Right cardiac atrium (tissue), 5 donors: ENCODE data around the gene VPS26A. TPM values are rescaled to one million over a fixed set of nuclear protein-coding genes. Genes with fewer than 3 reads are reported as not detected.
A peak's percentile ranks its signal among the peaks of the same experiment; 100 is the strongest.

Source experiments
- ATAC-seq, 2 donors: fragments of 200-7000 bp; cut with Tn5 transposase; one replicate each; pipeline versions ENCODE4 v1.8.0 to v1.9.1; 2020; ENCODE audit warnings: moderate library complexity in 2 of 2, mild to moderate bottlenecking in 1 of 2
- DNase-seq, 3 donors: peaks; one replicate each; pipeline ENCODE4 v3.0.0-alpha.2; 2020
- H3K27ac ChIP-seq: one replicate; pipeline ENCODE4 v1.5.1; 2013; ENCODE audit warnings: mild to moderate bottlenecking, low read length, control low read depth, moderate library complexity
- H3K27me3 ChIP-seq: one replicate; pipeline ENCODE4 v1.6.1; 2013; ENCODE audit not compliant: control insufficient read depth, insufficient read depth
- H3K4me1 ChIP-seq: one replicate; pipeline ENCODE4 v1.6.1; 2013; ENCODE audit warnings: low read length; ENCODE audit not compliant: control insufficient read depth, insufficient read depth
- H3K4me3 ChIP-seq: one replicate; pipeline ENCODE4 v1.5.1; 2013; ENCODE audit warnings: low read length, control low read depth
- H3K9me3 ChIP-seq: one replicate; pipeline ENCODE4 v1.6.1; 2013; ENCODE audit warnings: low read length; ENCODE audit not compliant: control insufficient read depth
- WGBS: extraction: QIAGEN DNeasy Blood & Tissue Kit; methylation state at CpG from one replicate; pipeline ENCODE4 v1.1.7; 2013; 5-methylcytosine and 5-hydroxymethylcytosine counted together
- intact Hi-C, 4 donors: fragments of 100-400 bp; cut with DNase I; formaldehyde crosslinking; loops; one replicate each; pipeline versions ENCODE4 v1.11.0 to v1.14.0; 2022 to 2023
- polyA plus RNA-seq: library from polyadenylated mRNA; stranded (reverse); fragments of 200-250 nt; gene quantifications from one replicate; pipeline ENCODE4 v1.2.3, GENCODE V29; 2013
- total RNA-seq, 4 donors: library from RNA; stranded (reverse); fragmentation: NEBNext Ultra II Directional; extraction: Animal tissue kit (Norgen Biotek cat#: 25700); gene quantifications; one replicate each; pipeline ENCODE4 v1.2.1, GENCODE V29; 2021
- donor health status: healthy with polysubstance abuse.
- donor health status: DM: no; HTN: yes; CAD: no.
- donor health status: DM: no; HTN: no; CAD: no.
- donor health status: DM: no; HTN: yes; CAD: no; lungs with severe emphysema.
- donor health status: DM: yes; HTN: yes; CAD: no.

The VPS26A gene
- total and polyA plus RNA-seq, 5 donors: 19.7 to 40.8 (median 38.1) TPM

DNA sequence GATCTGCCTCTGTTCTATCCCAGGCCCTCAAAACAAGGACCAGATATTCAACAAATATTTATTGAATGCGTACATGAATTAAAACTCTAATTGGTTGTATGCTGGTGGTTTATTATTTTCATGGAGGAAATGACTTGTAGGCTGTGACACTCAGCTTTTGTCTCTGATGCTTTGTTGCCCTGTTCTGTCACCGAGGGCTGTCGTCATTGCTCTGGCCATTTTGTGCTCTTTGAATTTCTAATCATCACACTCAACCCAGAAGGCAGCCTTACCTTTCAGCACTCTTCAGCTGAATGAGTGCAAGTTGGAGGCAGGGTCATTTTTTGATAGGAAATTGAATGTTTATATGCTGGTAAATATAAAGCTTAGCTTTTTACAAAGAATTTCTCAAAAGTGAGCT lies 21.5 kb upstream of the VPS26A start:
- H3K4me3 ChIP-seq: no peak overlapping the region
- ATAC-seq (no peak), DNase-seq (no peak)
- intact Hi-C loops: no loop called here
- no peaks in the 10 kb centered on the region for H3K27me3 ChIP-seq
- 65% methylated on average over 3 of the region's 3 CpGs for WGBS
- no peak overlapping the region for H3K27ac ChIP-seq
- peaks cover 1% of the 10 kb centered on the region for H3K4me1 ChIP-seq
- no peaks in the 10 kb centered on the region for H3K9me3 ChIP-seq

DNA sequence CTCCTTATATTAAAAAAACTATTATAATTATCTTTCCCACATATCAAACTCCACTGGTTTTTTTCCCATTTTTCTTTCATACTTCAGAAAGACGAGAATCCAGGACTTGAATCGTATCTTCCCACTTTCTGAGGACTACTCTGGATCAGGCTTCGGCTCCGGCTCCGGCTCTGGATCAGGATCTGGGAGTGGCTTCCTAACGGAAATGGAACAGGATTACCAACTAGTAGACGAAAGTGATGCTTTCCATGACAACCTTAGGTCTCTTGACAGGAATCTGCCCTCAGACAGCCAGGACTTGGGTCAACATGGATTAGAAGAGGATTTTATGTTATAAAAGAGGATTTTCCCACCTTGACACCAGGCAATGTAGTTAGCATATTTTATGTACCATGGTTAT lies 20.2 kb upstream of the VPS26A start:
- peaks cover 1% of the 10 kb centered on the region for H3K4me1 ChIP-seq
- H3K9me3 ChIP-seq: no peaks in the 10 kb centered on the region
- H3K4me3 ChIP-seq: no peak overlapping the region
- DNase-seq (peak in 1 of 3 donors; percentile 51), ATAC-seq (peak; percentile 59 to 84)
- intact Hi-C loops: no loop called here
- H3K27me3 ChIP-seq: no peaks in the 10 kb centered on the region
- WGBS: 60% methylated on average over 7 of the region's 7 CpGs
- no peak overlapping the region for H3K27ac ChIP-seq

DNA sequence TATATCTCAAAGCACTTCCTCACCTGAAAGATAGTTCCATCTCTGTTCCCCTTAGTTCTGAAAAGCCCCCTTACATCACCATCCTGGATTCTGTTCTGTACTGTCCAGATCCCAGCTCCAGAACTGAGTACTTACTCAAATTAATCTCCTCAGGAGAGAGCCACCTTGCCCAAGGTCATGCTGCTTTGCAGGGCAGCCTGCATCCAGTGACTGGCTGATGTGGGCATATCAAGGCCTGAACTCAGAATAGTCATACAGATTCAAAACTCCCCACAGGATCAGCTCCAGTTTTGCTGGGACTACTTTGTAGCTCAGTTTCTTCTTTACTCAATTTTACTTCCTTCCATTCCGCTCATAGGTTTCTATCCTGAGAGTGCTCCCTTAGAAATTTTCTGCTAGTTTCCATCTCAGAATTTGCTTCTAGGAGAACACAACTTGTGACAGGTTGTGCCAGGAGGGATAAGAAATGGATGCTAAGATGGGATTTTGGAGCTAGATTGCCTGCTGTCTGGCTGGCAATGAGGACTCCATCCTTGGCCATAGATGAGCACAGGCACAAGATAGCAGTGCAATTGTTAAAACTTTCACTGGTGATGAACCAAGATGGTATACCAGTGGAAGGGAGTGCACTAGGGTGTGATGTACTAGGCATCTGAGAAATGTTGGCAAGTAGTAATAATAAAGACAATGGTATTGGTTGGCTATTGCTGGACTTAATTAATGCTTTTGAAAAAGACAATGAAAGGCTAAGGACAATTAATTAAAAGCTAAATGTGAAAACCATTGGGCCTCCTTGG lies 18.8 kb upstream of the VPS26A start:
- no peak overlapping the region for H3K4me3 ChIP-seq
- DNase-seq (no peak), ATAC-seq (no peak)
- H3K9me3 ChIP-seq: no peaks in the 10 kb centered on the region
- 100% methylated on average over 1 of the region's 1 CpG for WGBS
- intact Hi-C loops: no loop called here
- no peak overlapping the region for H3K27ac ChIP-seq
- H3K27me3 ChIP-seq: no peaks in the 10 kb centered on the region
- peaks cover 1% of the 10 kb centered on the region for H3K4me1 ChIP-seq

DNA sequence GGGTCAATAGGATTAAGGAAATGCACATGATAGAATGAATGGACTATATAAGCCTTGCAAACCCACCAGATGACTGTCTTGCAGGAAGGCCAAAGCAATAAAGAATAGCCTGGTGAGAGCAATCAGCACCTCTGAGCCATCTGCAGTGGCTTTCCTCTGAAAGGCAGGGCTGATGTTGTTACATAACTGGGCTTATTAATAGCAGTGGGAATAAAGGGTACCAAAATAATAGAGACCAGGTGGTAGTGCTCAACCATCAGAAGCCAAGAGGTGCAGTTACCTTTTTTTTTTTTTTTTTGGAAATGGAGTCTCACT lies 16.8 kb upstream of the VPS26A start:
- no peaks in the 10 kb centered on the region for H3K27me3 ChIP-seq
- intact Hi-C loops: no loop called here
- peaks cover 1% of the 10 kb centered on the region for H3K4me1 ChIP-seq
- no peak overlapping the region for H3K4me3 ChIP-seq
- DNase-seq: no peak
- H3K27ac ChIP-seq: no peak overlapping the region
- no peaks in the 10 kb centered on the region for H3K9me3 ChIP-seq
- ATAC-seq: no peak

DNA sequence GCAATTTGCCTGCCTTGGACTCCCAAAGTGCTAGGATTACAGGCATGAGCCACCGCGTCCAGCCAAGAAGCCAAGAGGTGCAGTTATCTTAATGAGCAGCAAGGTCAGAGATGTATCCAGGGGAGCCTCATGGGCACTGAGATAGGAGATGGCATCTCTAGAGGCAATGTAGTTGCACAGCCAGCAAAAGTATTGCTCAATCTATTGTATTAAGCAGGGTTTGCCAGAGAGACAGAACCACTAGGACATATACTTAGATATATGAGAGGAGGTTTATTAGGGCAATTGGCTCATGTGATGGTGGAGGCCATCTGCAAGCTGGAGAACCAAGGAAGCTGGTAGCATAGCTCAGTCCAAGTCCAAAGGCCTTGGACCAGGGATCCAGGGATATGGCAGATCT lies 16.3 kb upstream of the VPS26A start:
- Histone ChIP-seq H3K27me3 (no peaks in the 10 kb centered on the region), H3K9me3 (no peaks in the 10 kb centered on the region), H3K4me1 (peaks cover 1% of the 10 kb centered on the region), H3K27ac (no peak overlapping the region), H3K4me3 (no peak overlapping the region)
- DNase-seq (no peak), ATAC-seq (no peak)
- 93% methylated on average over 2 of the region's 2 CpGs for whole genome bisulfite sequencing
- intact Hi-C loops: no loop called here

DNA sequence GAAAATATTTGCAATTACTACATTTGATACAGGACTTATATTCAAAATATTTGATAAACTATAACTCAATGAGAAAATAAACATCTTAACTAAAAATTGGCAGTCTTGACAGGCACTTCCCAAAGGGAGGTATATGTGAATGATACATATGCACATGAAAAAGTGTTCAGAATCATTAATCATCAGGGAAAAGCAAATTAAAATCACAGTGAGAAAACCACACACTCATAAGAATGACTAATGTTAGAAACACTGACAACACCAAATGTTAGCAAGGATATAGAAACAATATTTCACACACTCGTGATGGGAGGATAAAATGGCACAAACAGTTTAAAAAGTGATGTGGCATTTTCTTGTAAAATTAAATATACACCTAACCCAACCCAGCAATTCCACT lies 4.1 kb upstream of the VPS26A start:
- no peaks in the 10 kb centered on the region for H3K9me3 ChIP-seq
- no peaks in the 10 kb centered on the region for H3K27me3 ChIP-seq
- no peak for ATAC-seq
- intact Hi-C loops: no loop called here
- 58% methylated on average over 1 of the region's 1 CpG for WGBS
- H3K4me3 ChIP-seq: no peak overlapping the region
- DNase-seq: no peak
- no peak overlapping the region for H3K27ac ChIP-seq
- H3K4me1 ChIP-seq: no peaks in the 10 kb centered on the region

DNA sequence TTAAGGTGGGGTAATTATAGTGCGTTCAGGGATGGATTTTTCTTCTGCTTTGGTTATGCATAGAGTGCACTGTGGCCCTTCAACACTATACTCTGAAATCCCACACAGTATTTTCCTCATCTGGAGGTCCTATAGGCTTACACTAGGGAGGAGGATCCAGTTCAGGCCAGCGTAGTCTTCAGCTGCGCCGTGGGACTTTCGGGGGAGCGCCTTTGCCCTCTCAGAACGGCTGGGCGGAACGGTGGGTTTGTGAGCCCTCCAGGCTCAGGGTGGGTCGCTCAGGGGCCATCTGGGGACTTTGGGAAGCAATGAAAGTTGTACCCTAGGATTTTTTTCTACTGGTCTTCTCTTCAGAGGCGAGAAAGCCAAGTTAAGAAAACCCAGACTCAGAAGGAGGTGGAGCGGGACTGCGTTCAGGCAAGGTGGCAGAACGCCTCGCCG lies 652 bp upstream of the VPS26A start:
- ATAC-seq (peak; percentile 48 to 66), DNase-seq (peak in 2 of 3 donors; percentile 61 to 84)
- H3K27ac ChIP-seq: peak overlapping the region; percentile 96
- peak overlapping the region; percentile 56 for H3K4me3 ChIP-seq
- H3K4me1 ChIP-seq: no peaks in the 10 kb centered on the region
- intact Hi-C loops: no loop called here
- no peaks in the 10 kb centered on the region for H3K27me3 ChIP-seq
- under 1% methylated on average over 16 of the region's 16 CpGs for WGBS
- H3K9me3 ChIP-seq: no peaks in the 10 kb centered on the region

DNA sequence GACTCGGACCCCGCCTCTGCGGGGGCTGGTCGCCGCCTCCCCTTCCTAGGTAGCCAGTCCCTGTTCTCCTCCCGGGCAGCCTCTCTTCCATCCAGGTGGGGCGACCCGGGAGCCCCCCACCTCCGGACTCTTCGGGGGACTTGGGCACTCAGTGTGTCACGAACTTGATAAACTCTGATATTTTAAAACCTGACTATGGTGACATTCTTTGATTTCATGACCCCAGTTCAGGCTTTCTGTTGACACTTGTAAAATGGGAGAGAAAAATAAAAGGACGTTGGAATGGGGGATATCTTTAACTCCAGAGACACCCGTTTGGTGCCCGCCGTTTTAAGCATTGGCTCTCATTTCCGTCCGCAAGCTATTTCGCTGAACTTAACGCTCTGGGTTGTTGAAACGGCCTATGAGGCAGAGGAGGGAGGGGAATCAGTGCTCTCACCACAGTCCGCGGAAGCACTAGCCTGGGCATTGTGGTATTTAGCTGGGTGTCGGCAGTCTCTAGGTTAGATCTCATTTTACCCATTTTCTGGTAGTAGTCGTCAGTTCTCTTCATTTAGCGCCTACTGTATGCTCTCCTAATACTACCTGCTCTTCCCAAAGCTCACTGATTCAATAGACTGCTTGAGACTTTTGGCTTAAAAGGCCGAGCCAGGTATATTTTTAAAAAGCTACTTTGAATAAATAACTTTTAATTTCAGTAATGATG lies 738 bp downstream of the VPS26A start:
- DNase-seq (peak in 2 of 3 donors; percentile 55 to 79), ATAC-seq (peak; percentile 20 to 40)
- WGBS: under 1% methylated on average over 26 of the region's 26 CpGs
- Histone ChIP-seq H3K4me3 (peak overlapping the region; percentile 92), H3K9me3 (no peaks in the 10 kb centered on the region), H3K4me1 (no peaks in the 10 kb centered on the region), H3K27me3 (no peaks in the 10 kb centered on the region), H3K27ac (peak overlapping the region; percentile 92)
- intact Hi-C loops: no loop called here

DNA sequence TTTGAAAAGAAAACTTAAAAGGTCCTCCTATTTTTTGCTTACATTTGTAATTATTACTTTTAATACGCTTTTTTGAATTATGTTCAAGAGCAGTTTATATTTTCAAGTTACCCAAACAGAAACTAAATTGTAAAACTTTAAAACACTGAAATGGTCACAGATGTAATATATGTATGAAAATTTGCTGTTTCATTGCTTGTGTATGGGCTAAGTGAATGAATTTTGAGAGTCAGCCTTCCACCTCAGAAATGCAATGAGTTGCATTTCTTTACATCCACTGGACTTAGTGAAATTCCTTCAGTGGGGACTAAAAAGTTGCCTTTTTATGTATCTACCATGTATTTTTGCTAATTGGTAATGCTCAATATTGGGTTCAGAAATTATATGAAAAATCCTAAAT lies 1.6 kb downstream of the VPS26A start:
- no peak overlapping the region for H3K27ac ChIP-seq
- H3K4me3 ChIP-seq: peak overlapping the region; percentile 92
- no peaks in the 10 kb centered on the region for H3K4me1 ChIP-seq
- intact Hi-C loops: no loop called here
- H3K27me3 ChIP-seq: no peaks in the 10 kb centered on the region
- no peak for DNase-seq
- WGBS: 67% methylated on average over 1 of the region's 1 CpG
- H3K9me3 ChIP-seq: no peaks in the 10 kb centered on the region
- no peak for ATAC-seq

DNA sequence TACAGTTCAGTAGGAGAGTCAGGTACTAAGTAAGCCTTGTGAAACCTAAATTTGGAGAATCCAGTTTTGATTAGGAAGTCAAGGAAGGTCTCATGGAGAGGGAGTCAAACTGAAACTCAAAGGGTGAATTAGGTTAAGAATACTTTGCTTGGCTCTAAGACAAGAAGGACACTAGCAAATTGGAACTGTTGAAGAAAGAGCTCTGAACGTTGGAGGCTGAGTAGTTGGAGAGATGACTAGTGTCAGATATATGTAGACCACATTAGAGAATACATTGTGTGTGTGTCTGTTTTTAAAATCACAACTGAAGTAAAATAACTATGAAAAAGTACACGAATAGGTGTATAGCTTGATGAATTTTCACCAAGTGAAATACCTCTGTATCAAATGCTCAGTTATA lies 6.3 kb downstream of the VPS26A start:
- H3K4me3 ChIP-seq: no peak overlapping the region
- no peak for ATAC-seq
- no peaks in the 10 kb centered on the region for H3K27me3 ChIP-seq
- no peak for DNase-seq
- no peaks in the 10 kb centered on the region for H3K4me1 ChIP-seq
- WGBS: 42% methylated on average over 2 of the region's 2 CpGs
- no peak overlapping the region for H3K27ac ChIP-seq
- intact Hi-C loops: no loop called here
- no peaks in the 10 kb centered on the region for H3K9me3 ChIP-seq

DNA sequence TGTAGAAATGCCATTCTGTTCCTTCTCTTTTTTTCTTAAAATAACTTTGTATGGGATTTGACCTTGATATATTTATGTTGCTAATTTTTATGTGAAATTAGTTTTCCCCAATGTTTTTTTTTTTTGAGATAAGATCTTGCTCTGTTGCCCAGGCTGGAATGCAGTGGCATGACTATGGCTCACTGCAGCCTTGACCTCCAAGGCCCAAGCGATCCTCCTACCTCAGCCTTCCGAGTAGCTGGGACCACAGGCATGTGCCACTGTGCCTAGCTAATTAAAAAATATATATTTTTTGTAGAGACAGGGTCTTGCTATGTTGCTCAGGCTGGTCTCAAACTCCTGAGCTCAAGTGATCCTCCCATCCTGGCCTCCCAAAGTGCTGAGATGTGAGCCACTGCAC lies 16.0 kb downstream of the VPS26A start:
- DNase-seq: no peak
- no peaks in the 10 kb centered on the region for H3K9me3 ChIP-seq
- no peaks in the 10 kb centered on the region for H3K4me1 ChIP-seq
- ATAC-seq: no peak
- H3K4me3 ChIP-seq: no peak overlapping the region
- no peak overlapping the region for H3K27ac ChIP-seq
- H3K27me3 ChIP-seq: no peaks in the 10 kb centered on the region
- intact Hi-C loops: no loop called here
- 95% methylated on average over 2 of the region's 2 CpGs for WGBS
